WTC11 (cell line): ENCODE results near the gene NPFFR1.

Experiments used
- ATF2 ChIP-seq: sonication (generic); formaldehyde crosslinking; IDR thresholded peaks from 2 replicates; pipeline ENCODE4 v1.8.1; 2022; ENCODE audit warnings: low read depth, missing genetic modification reagents, borderline replicate concordance
- CBFB ChIP-seq: sonication (generic); formaldehyde crosslinking; IDR thresholded peaks from 2 replicates; pipeline ENCODE4 v1.8.1; 2022; ENCODE audit warnings: mild to moderate bottlenecking, low read depth, missing genetic modification reagents
- ESRRA ChIP-seq: sonication (generic); formaldehyde crosslinking; IDR thresholded peaks from 2 replicates; pipeline ENCODE4 v1.8.1; 2022; ENCODE audit warnings: mild to moderate bottlenecking, missing genetic modification reagents, borderline replicate concordance
- MYBL2 ChIP-seq: sonication (generic); formaldehyde crosslinking; IDR thresholded peaks from 2 replicates; pipeline ENCODE4 v1.8.1; 2023; ENCODE audit warnings: mild to moderate bottlenecking, moderate library complexity, missing genetic modification reagents
- NFYB ChIP-seq: sonication (generic); formaldehyde crosslinking; conservative IDR thresholded peaks from 2 replicates; pipeline ENCODE4 v1.8.0; 2022; ENCODE audit warnings: low read depth, missing genetic modification reagents
- SP1 ChIP-seq: sonication (generic); formaldehyde crosslinking; conservative IDR thresholded peaks from 2 replicates; pipeline ENCODE4 v1.8.1; 2022; ENCODE audit warnings: missing genetic modification reagents
- ZNF263 ChIP-seq: sonication (generic); formaldehyde crosslinking; IDR thresholded peaks from 2 replicates; pipeline ENCODE4 v1.8.1; 2022; ENCODE audit warnings: low read depth, mild to moderate bottlenecking, moderate library complexity, missing genetic modification reagents
- ZNF396 ChIP-seq: fragments of 250-450 bp; sonication (Bioruptor Pico); IDR thresholded peaks from 2 replicates; pipeline ENCODE4 v1.8.0; 2021; ENCODE audit warnings: mild to moderate bottlenecking, moderate library complexity, borderline replicate concordance
- ZNF425 ChIP-seq: fragments of 250-450 bp; sonication (Bioruptor Pico); conservative IDR thresholded peaks from 2 replicates; pipeline ENCODE4 v1.9.0; 2021; ENCODE audit warnings: mild to moderate bottlenecking
- TF ChIP-seq, protein P1 (sequence below): fragments of 200-600 bp; IDR thresholded peaks from 2 replicates; pipeline ENCODE4 v1.8.0; 2022; ENCODE audit warnings: antibody characterized with exemption
- TF ChIP-seq, protein P2 (sequence below): sonication (generic); formaldehyde crosslinking; IDR thresholded peaks from 2 replicates; pipeline ENCODE4 v1.8.0; 2022; ENCODE audit warnings: mild to moderate bottlenecking, missing genetic modification reagents

GRCh38 chr10:70321233-70321632, 37.4 kb upstream of the NPFFR1 start:
- TF ChIP-seq ESRRA (no peak), ATF2 (CRISPR knock-in tag) (no peak), NFYB (CRISPR knock-in tag) (no peak), ZNF263 (CRISPR knock-in tag) (no peak), SP1 (CRISPR knock-in tag) (no peak), MYBL2 (CRISPR knock-in tag) (no peak), CBFB (no peak), ZNF425 (CRISPR knock-in tag) (no peak), ZNF396 (CRISPR knock-in tag) (no peak)
- TF ChIP-seq, protein P1, sequence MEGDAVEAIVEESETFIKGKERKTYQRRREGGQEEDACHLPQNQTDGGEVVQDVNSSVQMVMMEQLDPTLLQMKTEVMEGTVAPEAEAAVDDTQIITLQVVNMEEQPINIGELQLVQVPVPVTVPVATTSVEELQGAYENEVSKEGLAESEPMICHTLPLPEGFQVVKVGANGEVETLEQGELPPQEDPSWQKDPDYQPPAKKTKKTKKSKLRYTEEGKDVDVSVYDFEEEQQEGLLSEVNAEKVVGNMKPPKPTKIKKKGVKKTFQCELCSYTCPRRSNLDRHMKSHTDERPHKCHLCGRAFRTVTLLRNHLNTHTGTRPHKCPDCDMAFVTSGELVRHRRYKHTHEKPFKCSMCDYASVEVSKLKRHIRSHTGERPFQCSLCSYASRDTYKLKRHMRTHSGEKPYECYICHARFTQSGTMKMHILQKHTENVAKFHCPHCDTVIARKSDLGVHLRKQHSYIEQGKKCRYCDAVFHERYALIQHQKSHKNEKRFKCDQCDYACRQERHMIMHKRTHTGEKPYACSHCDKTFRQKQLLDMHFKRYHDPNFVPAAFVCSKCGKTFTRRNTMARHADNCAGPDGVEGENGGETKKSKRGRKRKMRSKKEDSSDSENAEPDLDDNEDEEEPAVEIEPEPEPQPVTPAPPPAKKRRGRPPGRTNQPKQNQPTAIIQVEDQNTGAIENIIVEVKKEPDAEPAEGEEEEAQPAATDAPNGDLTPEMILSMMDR: no peak
- TF ChIP-seq, protein P2, sequence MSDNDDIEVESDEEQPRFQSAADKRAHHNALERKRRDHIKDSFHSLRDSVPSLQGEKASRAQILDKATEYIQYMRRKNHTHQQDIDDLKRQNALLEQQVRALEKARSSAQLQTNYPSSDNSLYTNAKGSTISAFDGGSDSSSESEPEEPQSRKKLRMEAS: no peak
